Heart right ventricle (tissue), 16 donors: ENCODE measurements around the gene MMP24. TPM values are rescaled to one million over a fixed set of nuclear protein-coding genes. Genes with fewer than 3 reads are reported as not detected.

Experiments
- ATAC-seq, 8 donors: fragments of 200-7000 bp; cut with Tn5 transposase; one replicate each; pipeline ENCODE4 v1.9.1; 2020; ENCODE audit warnings: mild to moderate bottlenecking in 8 of 8, moderate library complexity in 8 of 8, moderate number of reproducible peaks in 1 of 8
- DNase-seq, 2 donors: peaks; one replicate each; pipeline ENCODE4 v3.0.0-alpha.2; 2020
- H3K27ac ChIP-seq, 10 donors: fragments of 200-600 bp; sonication (generic) in 2 of 10; one replicate each; pipeline versions ENCODE4 v1.5.0 to v1.8.0; 2020 to 2022; ENCODE audit warnings: mild to moderate bottlenecking in 3 of 10
- H3K27me3 ChIP-seq, 7 donors: fragments of 200-600 bp; one replicate each; pipeline ENCODE4 v1.8.0; 2021 to 2022; ENCODE audit warnings: mild to moderate bottlenecking in 2 of 7
- H3K36me3 ChIP-seq, 9 donors: fragments of 200-600 bp; sonication (generic) in 1 of 9; one replicate each; pipeline versions ENCODE4 v1.5.0 to v1.8.0; 2020 to 2022; ENCODE audit warnings: mild to moderate bottlenecking in 2 of 9
- H3K4me1 ChIP-seq, 9 donors: fragments of 200-600 bp; sonication (generic) in 1 of 9; one replicate each; pipeline versions ENCODE4 v1.5.0 to v1.8.0; 2020 to 2022; ENCODE audit warnings: mild to moderate bottlenecking in 4 of 9
- H3K4me3 ChIP-seq, 10 donors: fragments of 200-600 bp; sonication (generic) in 2 of 10; one replicate each; pipeline versions ENCODE4 v1.5.0 to v1.8.0; 2020 to 2022; ENCODE audit warnings: mild to moderate bottlenecking in 7 of 10, moderate library complexity in 2 of 10
- H3K9me3 ChIP-seq, 11 donors: fragments of 200-600 bp in 10 of 11; sonication (generic) in 2 of 11; one replicate each; pipeline versions ENCODE4 v1.5.0 to v1.8.0; 2013 to 2022; ENCODE audit warnings: mild to moderate bottlenecking in 2 of 11, control low read depth in 1 of 11, moderate library complexity in 1 of 11
- CTCF ChIP-seq, 9 donors: fragments of 200-600 bp; sonication (generic) in 2 of 9; IDR thresholded peaks; one replicate each; pipeline versions ENCODE4 v1.5.0 to v1.8.0; 2021 to 2022; ENCODE audit warnings: antibody characterized with exemption in 9 of 9, mild to moderate bottlenecking in 5 of 9, moderate library complexity in 1 of 9
- WGBS, 2 donors: extraction: QIAGEN DNeasy Blood & Tissue Kit; methylation state at CpG; one replicate each; pipeline ENCODE4 v1.1.7; 2013; ENCODE audit warnings: inconsistent platforms in 1 of 2; 5-methylcytosine and 5-hydroxymethylcytosine counted together
- intact Hi-C, 10 donors: fragments of 100-400 bp; cut with DNase I; formaldehyde crosslinking; loops; one replicate each; pipeline versions ENCODE4 v1.11.1 to v1.14.2; 2022
- polyA plus RNA-seq, 2 donors: library from polyadenylated mRNA; stranded (reverse); fragments of 200-250 nt; gene quantifications; one replicate each; pipeline ENCODE4 v1.2.3, GENCODE V29; 2013
- total RNA-seq, 10 donors: library from RNA; stranded (reverse); fragmentation: NEBNext Ultra II Directional in 3 of 10; extraction: Animal tissue kit (Norgen Biotek cat#: 25700) in 3 of 10; gene quantifications; one replicate each; pipeline versions ENCODE4 v1.2.1 to v1.2.4, GENCODE V29; 2021 to 2023
- donor health status: Arrhythmogenic right ventricular cardiomyopathy.
- donor health status: ischemic (EF 13 %, LVEDD 7.1; RV severe dilation, severe dysfunction).
- donor health status: healthy with polysubstance abuse.
- donor health status: DM: no; HTN: yes; CAD: no.
- donor health status: DM: no; HTN: no; CAD: no.
- donor health status: ischemic (EF 25% LVEDD 6.9; RV normal size, moderate dysfunction).
- donor health status: ischemic (EF 25% LVEDD 5.7; RV mildly dilated, moderate dysfunction).
- donor health status: healthy.
- donor health status: DM: yes; HTN: yes; CAD: no.
- donor health status: Ischemic cardiomyopathy.
- donor health status: ischemic (EF 35%, LVEDD 5.7; RV mildly dilated, moderate dysfunction).
- donor health status: nonischemic (EF 11% LVEDD 7.7; RV severe dilation, severe dysfunction).
- donor health status: DM: yes; HTN: yes; CAD: no.
- donor health status: PGD.
- donor health status: ischemic (EF 29% LVEDD 5.4; RV normal size, mild dysfunction).
- donor health status: nonischemic (EF 23%, LVEDD 6.1; RV moderate dilation, normal function).

MMP24 gene
- total and polyA plus RNA-seq, 12 donors, result 0.09 to 1.2 (median 0.22) TPM; not detected in 1

DNA sequence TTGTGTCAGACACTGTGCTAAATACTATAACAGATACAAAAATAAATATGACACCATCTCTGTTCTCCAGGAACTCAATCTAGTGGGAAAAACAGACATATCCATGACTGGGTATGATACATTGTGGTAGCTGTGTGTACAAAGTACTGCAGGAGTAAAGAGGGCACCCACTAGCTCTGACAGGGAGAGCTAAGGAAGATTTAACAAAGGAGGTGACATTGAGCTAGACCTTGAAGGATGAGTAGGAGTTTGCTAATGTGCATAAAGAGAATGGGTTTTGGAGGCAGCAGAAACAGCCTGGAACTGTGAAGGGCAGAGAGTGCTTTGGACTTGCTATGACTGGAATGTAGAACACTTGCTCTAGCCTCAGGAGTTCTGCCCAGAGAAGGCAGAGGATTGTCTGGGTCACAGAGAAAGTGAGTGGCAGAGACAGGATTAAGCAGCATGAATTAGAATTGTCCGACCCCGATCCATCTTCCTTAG is 14.4 kb downstream of the MMP24 start:
- Histone ChIP-seq H3K27me3 (no peaks in the 10 kb centered on the region), H3K9me3 (peaks cover 0 to 3% (median 0%) of the 10 kb centered on the region in 11 donors), H3K4me1 (peaks cover 0 to 8% (median 0%) of the 10 kb centered on the region in 9 donors), H3K27ac (no peak overlapping the region), H3K4me3 (no peak overlapping the region), H3K36me3 (peaks cover 0 to 10% (median 0%) of the 10 kb centered on the region in 9 donors)
- TF ChIP-seq CTCF (IDR thresholded peaks at IDR 0.05), result no peak
- ATAC-seq (no peak), DNase-seq (no peak)
- intact Hi-C loops, result no loop called here
- 89 to 96% methylated on average over 2 of the region's 2 CpGs for WGBS, 2 donors

DNA sequence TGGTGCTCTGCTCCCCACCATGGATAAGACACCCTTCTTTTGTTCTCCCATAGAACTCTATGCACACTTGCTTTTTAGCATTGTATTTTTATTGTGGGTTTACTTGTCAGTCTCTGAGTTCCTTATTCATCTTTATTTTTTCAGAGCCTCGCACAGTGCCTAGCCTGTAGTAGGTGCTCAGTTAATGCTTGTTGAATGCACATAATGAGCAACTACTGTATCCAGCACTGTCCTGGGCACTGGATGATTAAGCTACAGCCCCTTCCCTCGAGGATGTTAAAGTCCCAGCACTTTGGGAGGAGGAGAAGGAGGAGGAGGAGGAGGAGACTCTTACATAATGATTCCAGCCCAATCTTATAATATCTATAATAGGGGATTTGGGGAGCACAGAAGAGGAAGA is 16.8 kb downstream of the MMP24 start:
- ATAC-seq (no peak), DNase-seq (no peak)
- peaks cover 0 to 5% (median 0%) of the 10 kb centered on the region in 9 donors for H3K36me3 ChIP-seq
- no peak for TF ChIP-seq CTCF (IDR thresholded peaks at IDR 0.05)
- H3K4me3 ChIP-seq, result no peak overlapping the region
- H3K9me3 ChIP-seq, result no peaks in the 10 kb centered on the region
- peaks cover 0 to 8% (median 0%) of the 10 kb centered on the region in 9 donors for H3K4me1 ChIP-seq
- 76 to 77% methylated on average over 2 of the region's 2 CpGs for WGBS, 2 donors
- H3K27ac ChIP-seq, result no peak overlapping the region
- no peaks in the 10 kb centered on the region for H3K27me3 ChIP-seq
- intact Hi-C loops, result no loop called here

GRCh38 chr20:35243986-35244385 is 17.5 kb downstream of the MMP24 start:
- no peaks in the 10 kb centered on the region for H3K9me3 ChIP-seq
- H3K4me1 ChIP-seq, result peaks cover 0 to 4% (median 0%) of the 10 kb centered on the region in 9 donors
- no peak overlapping the region for H3K27ac ChIP-seq
- ATAC-seq (no peak), DNase-seq (no peak)
- no peaks in the 10 kb centered on the region for H3K27me3 ChIP-seq
- no peak overlapping the region for H3K4me3 ChIP-seq
- intact Hi-C loops, result no loop called here
- TF ChIP-seq CTCF (IDR thresholded peaks at IDR 0.05), result no peak
- 47 to 53% methylated on average over 2 of the region's 2 CpGs for WGBS, 2 donors
- peaks cover 0 to 5% (median 0%) of the 10 kb centered on the region in 9 donors for H3K36me3 ChIP-seq

GRCh38 chr20:35246723-35247122 is 20.2 kb downstream of the MMP24 start:
- H3K4me1 ChIP-seq, result no peaks in the 10 kb centered on the region
- DNase-seq (no peak), ATAC-seq (no peak)
- no peak overlapping the region for H3K4me3 ChIP-seq
- TF ChIP-seq CTCF (IDR thresholded peaks at IDR 0.05), result no peak
- 91 to 93% methylated on average over 12 of the region's 12 CpGs for WGBS, 2 donors
- intact Hi-C loops, result no loop called here
- H3K36me3 ChIP-seq, result peaks cover 0 to 5% (median 0%) of the 10 kb centered on the region in 9 donors
- H3K27ac ChIP-seq, result no peak overlapping the region
- no peaks in the 10 kb centered on the region for H3K9me3 ChIP-seq
- H3K27me3 ChIP-seq, result no peaks in the 10 kb centered on the region
